HepG2 (cell line): Measurements from ENCODE around the gene TBXA2R. TPM values are rescaled to one million over a fixed set of nuclear protein-coding genes. Genes with fewer than 3 reads are reported as not detected.

Source experiments
- ELF1 ChIP-seq: sonication (generic); formaldehyde crosslinking; IDR thresholded peaks from 2 replicates; pipeline ENCODE4 v1.4.0; 2020; ENCODE audit warnings: missing genetic modification reagents
- GABPB1 ChIP-seq: IDR thresholded peaks from 2 replicates; pipeline ENCODE4 v1.6.1; 2016; ENCODE audit warnings: mild to moderate bottlenecking, missing genetic modification reagents, moderate library complexity, missing compliant biosample characterization
- HMGXB3 ChIP-seq: sonication (generic); formaldehyde crosslinking; IDR thresholded peaks from 2 replicates; pipeline ENCODE4 v1.4.0; 2020; ENCODE audit warnings: missing genetic modification reagents, borderline replicate concordance
- MED1 ChIP-seq: sonication (generic); formaldehyde crosslinking; IDR thresholded peaks from 2 replicates; pipeline ENCODE4 v1.4.0; 2020; ENCODE audit warnings: missing genetic modification reagents
- MXI1 ChIP-seq: IDR thresholded peaks from 3 replicates; pipeline ENCODE4 v1.6.1; 2012; ENCODE audit warnings: low read depth, low read length, inconsistent platforms, borderline replicate concordance
- MYPOP ChIP-seq: sonication (generic); formaldehyde crosslinking; IDR thresholded peaks from 2 replicates; pipeline ENCODE4 v1.8.1; 2023; ENCODE audit warnings: mild to moderate bottlenecking, moderate library complexity, missing genetic modification reagents
- RFXANK ChIP-seq: IDR thresholded peaks from 2 replicates; pipeline ENCODE4 v1.6.1; 2016
- SALL2 ChIP-seq: sonication (generic); formaldehyde crosslinking; IDR thresholded peaks from 2 replicates; pipeline ENCODE4 v1.8.1; 2023; ENCODE audit warnings: mild to moderate bottlenecking, missing genetic modification reagents, inconsistent platforms
- WIZ ChIP-seq: sonication (generic); formaldehyde crosslinking; IDR thresholded peaks from 2 replicates; pipeline ENCODE4 v1.5.1; 2020; ENCODE audit warnings: mild to moderate bottlenecking, missing genetic modification reagents
- ZBTB3 ChIP-seq: sonication (generic); formaldehyde crosslinking; IDR thresholded peaks from 2 replicates; pipeline ENCODE4 v1.4.0; 2020; ENCODE audit warnings: low read depth, mild to moderate bottlenecking, moderate library complexity, missing genetic modification reagents, borderline replicate concordance
- ZBTB33 ChIP-seq: sonication (generic); formaldehyde crosslinking; IDR thresholded peaks from 2 replicates; pipeline ENCODE4 v1.4.0; 2020; ENCODE audit warnings: missing genetic modification reagents
- ZBTB38 ChIP-seq: sonication (generic); formaldehyde crosslinking; IDR thresholded peaks from 2 replicates; pipeline ENCODE4 v1.5.1; 2020; ENCODE audit warnings: mild to moderate bottlenecking, missing genetic modification reagents
- ZNF383 ChIP-seq: sonication (generic); formaldehyde crosslinking; IDR thresholded peaks from 2 replicates; pipeline ENCODE4 v1.4.0; 2020; ENCODE audit warnings: missing genetic modification reagents, mild to moderate bottlenecking, borderline replicate concordance
- ZNF543 ChIP-seq: sonication (generic); formaldehyde crosslinking; IDR thresholded peaks from 2 replicates; pipeline ENCODE4 v1.4.0; 2020; ENCODE audit warnings: mild to moderate bottlenecking, missing genetic modification reagents
- ZNF549 ChIP-seq: sonication (generic); formaldehyde crosslinking; IDR thresholded peaks from 2 replicates; pipeline ENCODE4 v1.5.0; 2020; ENCODE audit warnings: missing genetic modification reagents
- polyA plus RNA-seq, 8 experiments: library from polyadenylated mRNA; depleted of rRNA in 3 of 8; stranded (reverse) in 7 of 8; unstranded in 1 of 8; fragments of >200 nt; fragmentation: Illumina TruSeq in 4 of 8; extraction: Trizol in 4 of 8; gene quantifications; 2 replicates each; pipeline versions ENCODE4 v1.2.1 to v1.2.3, GENCODE V29; 2011 to 2016; ENCODE audit warnings: low read depth in 4 of 8, missing spikeins in 1 of 8, mixed read lengths in 1 of 8; ENCODE audit not compliant: insufficient read depth in 1 of 8
- total RNA-seq, 5 experiments: library from RNA; depleted of rRNA; stranded (reverse); fragments of >200 nt; fragmentation: Illumina TruSeq; extraction: Trizol; gene quantifications; 2 replicates each; pipeline ENCODE4 v1.2.3, GENCODE V29; 2016; ENCODE audit warnings: low read depth in 1 of 5
- TF ChIP-seq, protein P1 (sequence below): sonication (generic); formaldehyde crosslinking; IDR thresholded peaks from 2 replicates; pipeline ENCODE4 v1.4.0; 2020; ENCODE audit warnings: mild to moderate bottlenecking, low read depth, missing genetic modification reagents

TBXA2R gene
- total and polyA plus RNA-seq, 2 of the 13 experiments (the other 11 are each of a cell fraction or from before 2014, with no cell fraction given) = 0.09 TPM; not detected in 1

GRCh38 chr19:3626473-3627350 is 20.0 kb upstream of the TBXA2R start, which contains the start of gene CACTIN (continued):
- TF ChIP-seq ZBTB3 (peak; percentile 85; the same call in 1 of the 2 replicates), MXI1 (peak; percentile 86), ZNF549 (CRISPR knock-in tag) (no peak), SALL2 (peak; percentile 54; the same call in 1 of the 2 replicates), ELF1 (peak; percentile 89), MED1 (peak; percentile 59), GABPB1 (CRISPR knock-in tag) (peak; percentile 90), ZBTB33 (CRISPR knock-in tag) (peak; percentile 62), ZBTB38 (CRISPR knock-in tag) (peak; percentile 61), RFXANK (CRISPR knock-in tag) (peak; percentile 62; the same call in 1 of the 2 replicates), WIZ (0 out of 2 replicates have a peak, but pooled peaks have one; percentile 16), HMGXB3 (peak; percentile 89; the same call in 1 of the 2 replicates), ZNF383 (CRISPR knock-in tag) (no peak), MYPOP (CRISPR knock-in tag) (peak; percentile 57), ZNF543 (CRISPR knock-in tag) (peak; percentile 49; the same call in 1 of the 2 replicates)
- TF ChIP-seq, protein P1, sequence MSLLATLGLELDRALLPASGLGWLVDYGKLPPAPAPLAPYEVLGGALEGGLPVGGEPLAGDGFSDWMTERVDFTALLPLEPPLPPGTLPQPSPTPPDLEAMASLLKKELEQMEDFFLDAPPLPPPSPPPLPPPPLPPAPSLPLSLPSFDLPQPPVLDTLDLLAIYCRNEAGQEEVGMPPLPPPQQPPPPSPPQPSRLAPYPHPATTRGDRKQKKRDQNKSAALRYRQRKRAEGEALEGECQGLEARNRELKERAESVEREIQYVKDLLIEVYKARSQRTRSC = no peak
